MV-4-11 (cell line): ENCODE results near the gene SESN3.

ENCODE experiments used
- DNase-seq: peaks from one replicate; lab custom pipeline; 2025; lab: John Stamatoyannopoulos, UW

SESN3 gene

GRCh38 chr11:95119361-95120060 lies 111.5 kb downstream of the SESN3 start:
- no peak for DNase-seq

GRCh38 chr11:95115597-95115996 lies 115.4 kb downstream of the SESN3 start:
- DNase-seq, result no peak
